NCI-H2081 treated with DMSO at 0.1 percent for 48 hours (cell line): ENCODE results near the gene ULBP3.
"Not testable (repeated sequence)": the region's sequence is repeated elsewhere in the genome, so short reads cannot be mapped to it uniquely, and the experiment has no call there.

Experiments used
- DNase-seq: peaks from one replicate; lab custom pipeline; 2025; lab: John Stamatoyannopoulos, UW

Gene ULBP3

GRCh38 chr6:150043096-150043495 lies 25.8 kb downstream of the ULBP3 start:
- DNase-seq, result no peak

GRCh38 chr6:150038202-150039062 lies 30.5 kb downstream of the ULBP3 start:
- DNase-seq, result no peak

GRCh38 chr6:150037526-150038201 lies 31.3 kb downstream of the ULBP3 start:
- no peak for DNase-seq

GRCh38 chr6:150036081-150036480 lies 32.8 kb downstream of the ULBP3 start:
- DNase-seq, result no peak

- DNase-seq, result no peak
Observed at GRCh38 chr6:150033207-150033771, 35.6 kb downstream of the ULBP3 start.

- DNase-seq, result no peak
Observed at GRCh38 chr6:150032598-150032997, 36.3 kb downstream of the ULBP3 start.

GRCh38 chr6:150030611-150031010 lies 38.3 kb downstream of the ULBP3 start:
- DNase-seq, result no peak

- no peak for DNase-seq
Observed at GRCh38 chr6:150029749-150030148, 39.2 kb downstream of the ULBP3 start.

GRCh38 chr6:150029276-150029675 lies 39.6 kb downstream of the ULBP3 start:
- no peak for DNase-seq

- no peak for DNase-seq
Observed at GRCh38 chr6:150028799-150029198, 40.1 kb downstream of the ULBP3 start.

- no peak for DNase-seq
Observed at GRCh38 chr6:150027806-150028565, 40.9 kb downstream of the ULBP3 start.

GRCh38 chr6:150026976-150027805 lies 41.7 kb downstream of the ULBP3 start:
- DNase-seq, result no peak

- DNase-seq, result no peak
Observed at GRCh38 chr6:150025201-150025917, 43.6 kb downstream of the ULBP3 start, which contains the start of gene RAET1L. TSS of gene RAET1L (minus strand) at chr6:150025532. CDS start at chr6:150025471, 61 bp downstream.

GRCh38 chr6:150024646-150025155 lies 44.2 kb downstream of the ULBP3 start:
- DNase-seq, result no peak

GRCh38 chr6:150024021-150024420 lies 44.9 kb downstream of the ULBP3 start:
- not testable (repeated sequence) for DNase-seq

GRCh38 chr6:150021870-150022269 lies 47.1 kb downstream of the ULBP3 start:
- not testable (repeated sequence) for DNase-seq

- DNase-seq, result no peak
Observed at GRCh38 chr6:150018846-150019580, 49.9 kb downstream of the ULBP3 start.

GRCh38 chr6:150017186-150017521 lies 51.8 kb downstream of the ULBP3 start:
- not testable (repeated sequence) for DNase-seq

- DNase-seq, result no peak
Observed at GRCh38 chr6:150016324-150017185, 52.4 kb downstream of the ULBP3 start.
